ENCODE data around the gene OR51B2.
"Not testable (repeated sequence)": the region's sequence is repeated elsewhere in the genome, so short reads cannot be mapped to it uniquely, and the experiment has no call there.

OR51B2 gene

GRCh38 chr11:5343474-5344335 is 19.6 kb upstream of the OR51B2 start, which contains the start of gene OR51B5:
TSS of gene OR51B5 (minus strand) at chr11:5343524. CDS start at chr11:5343524, 0 bp downstream.
- no peak for TF ChIP-seq CTCF (IDR thresholded peaks at IDR 0.05; ENCODE audit: borderline replicate concordance, insufficient read depth, low read depth, low read length)
- no peak within 1 kb of the TSS for H3K4me3 ChIP-seq (ENCODE audit: low read depth, low read length)

GRCh38 chr11:5339771-5340322 is 15.8 kb upstream of the OR51B2 start:
- no peak overlapping the region for H3K4me3 ChIP-seq (ENCODE audit: low read depth, low read length)
- no peak for TF ChIP-seq CTCF (IDR thresholded peaks at IDR 0.05; ENCODE audit: borderline replicate concordance, insufficient read depth, low read depth, low read length)

GRCh38 chr11:5337253-5337652 is 13.2 kb upstream of the OR51B2 start:
- not testable (repeated sequence) for H3K4me3 ChIP-seq (ENCODE audit: low read depth, low read length)

- no peak overlapping the region for H3K4me3 ChIP-seq (ENCODE audit: low read depth, low read length)
- no peak for TF ChIP-seq CTCF (IDR thresholded peaks at IDR 0.05; ENCODE audit: borderline replicate concordance, insufficient read depth, low read depth, low read length)
These were observed 12.2 kb upstream of the OR51B2 start for GRCh38 chr11:5336331-5336730.

GRCh38 chr11:5335170-5335569 is 11.1 kb upstream of the OR51B2 start:
- TF ChIP-seq CTCF (IDR thresholded peaks at IDR 0.05; ENCODE audit: borderline replicate concordance, insufficient read depth, low read depth, low read length) = no peak

GRCh38 chr11:5317292-5317691 is 6.8 kb downstream of the OR51B2 start:
- TF ChIP-seq CTCF (IDR thresholded peaks at IDR 0.05; ENCODE audit: borderline replicate concordance, insufficient read depth, low read depth, low read length) = no peak
- H3K4me3 ChIP-seq (ENCODE audit: low read depth, low read length) = no peak overlapping the region

More at GRCh38 chr11:5335170-5335569, 11.1 kb upstream of the OR51B2 start:
- H3K4me3 ChIP-seq (ENCODE audit: low read depth, low read length) = no peak overlapping the region

GRCh38 chr11:5313326-5314023 is 10.6 kb downstream of the OR51B2 start:
- not testable (repeated sequence) for H3K4me3 ChIP-seq (ENCODE audit: low read depth, low read length)

GRCh38 chr11:5310423-5310822 is 13.7 kb downstream of the OR51B2 start:
- TF ChIP-seq CTCF (IDR thresholded peaks at IDR 0.05; ENCODE audit: borderline replicate concordance, insufficient read depth, low read depth, low read length) = no peak

More at GRCh38 chr11:5310423-5310822, 13.7 kb downstream of the OR51B2 start:
- no peak overlapping the region for H3K4me3 ChIP-seq (ENCODE audit: low read depth, low read length)
